GM21825 (cell line): ENCODE data around the gene GPAT2.
"Not testable (repeated sequence)": the region's sequence is repeated elsewhere in the genome, so short reads cannot be mapped to it uniquely, and the experiment has no call there.

ENCODE experiments used
- ATAC-seq: cut with Tn5 transposase; IDR thresholded peaks from one replicate; pipeline ENCODE4 v1.9.1; 2021; ENCODE audit warnings: mild to moderate bottlenecking, moderate library complexity; ENCODE audit not compliant: unreplicated experiment

Gene GPAT2

DNA sequence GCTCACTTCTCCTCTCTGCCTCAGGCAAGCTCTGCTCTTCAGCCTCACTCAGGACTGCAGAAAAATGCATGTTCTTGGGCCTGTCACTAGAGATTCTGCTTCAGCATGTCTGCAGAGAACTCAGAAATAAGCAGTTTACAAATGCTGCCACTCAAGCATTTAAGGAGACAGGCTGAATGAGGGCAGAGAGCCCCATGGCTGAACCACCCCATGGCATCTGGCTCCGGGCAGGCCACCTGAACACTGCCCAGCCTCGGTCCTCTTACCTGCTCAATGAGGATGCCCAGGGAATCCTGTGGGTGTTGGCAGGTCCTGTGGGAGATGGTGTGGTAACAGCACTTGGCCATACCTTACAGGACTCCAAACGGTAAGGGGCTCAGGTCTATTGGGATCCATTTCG, 31.2 kb upstream of the GPAT2 start:
- ATAC-seq: not testable (repeated sequence)

DNA sequence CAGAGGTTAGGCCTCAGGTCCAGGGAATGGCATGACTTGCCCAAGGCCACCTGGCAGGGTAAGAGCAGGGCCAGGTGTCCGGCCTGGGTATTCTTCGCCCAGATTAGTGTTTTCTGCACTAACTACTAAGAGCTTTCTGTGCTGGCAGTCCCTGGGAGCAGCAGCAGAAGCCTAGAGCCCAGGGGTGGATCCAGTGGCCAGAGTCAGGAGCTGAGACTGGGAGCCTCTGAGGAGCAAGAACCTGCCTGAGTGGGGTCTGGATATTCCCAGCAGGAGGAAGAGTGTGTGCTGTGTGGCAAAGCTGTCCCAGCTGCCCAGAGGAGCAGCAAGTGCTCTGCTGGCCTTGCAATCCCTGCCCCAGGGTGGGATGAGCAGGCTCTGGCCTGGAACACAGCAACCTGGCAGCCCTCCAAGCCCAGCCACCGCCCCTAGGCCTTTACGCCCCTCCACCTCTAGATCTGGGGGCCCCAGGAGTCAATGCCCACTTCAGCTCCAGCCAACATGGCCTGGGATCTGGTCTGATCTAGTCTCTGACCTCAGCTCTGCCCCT, 30.7 kb upstream of the GPAT2 start:
- no peak for ATAC-seq

DNA sequence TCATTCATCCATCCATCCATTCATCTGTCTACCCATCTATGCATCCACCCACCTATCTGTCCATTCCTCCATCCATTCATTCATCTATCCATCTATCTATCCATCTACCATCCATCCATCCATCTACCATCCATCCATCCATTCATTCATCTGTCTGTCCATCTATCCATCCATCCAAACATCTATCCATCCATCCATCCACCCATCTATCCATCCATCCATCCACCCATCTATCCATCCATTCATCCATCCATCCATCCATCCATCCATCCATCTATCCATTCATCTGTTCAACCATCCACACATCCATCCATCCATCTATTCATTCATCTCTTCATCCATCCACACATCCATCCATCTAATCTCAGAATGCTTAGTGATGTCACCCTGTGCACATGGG, 30.0 kb upstream of the GPAT2 start:
- not testable (repeated sequence) for ATAC-seq

DNA sequence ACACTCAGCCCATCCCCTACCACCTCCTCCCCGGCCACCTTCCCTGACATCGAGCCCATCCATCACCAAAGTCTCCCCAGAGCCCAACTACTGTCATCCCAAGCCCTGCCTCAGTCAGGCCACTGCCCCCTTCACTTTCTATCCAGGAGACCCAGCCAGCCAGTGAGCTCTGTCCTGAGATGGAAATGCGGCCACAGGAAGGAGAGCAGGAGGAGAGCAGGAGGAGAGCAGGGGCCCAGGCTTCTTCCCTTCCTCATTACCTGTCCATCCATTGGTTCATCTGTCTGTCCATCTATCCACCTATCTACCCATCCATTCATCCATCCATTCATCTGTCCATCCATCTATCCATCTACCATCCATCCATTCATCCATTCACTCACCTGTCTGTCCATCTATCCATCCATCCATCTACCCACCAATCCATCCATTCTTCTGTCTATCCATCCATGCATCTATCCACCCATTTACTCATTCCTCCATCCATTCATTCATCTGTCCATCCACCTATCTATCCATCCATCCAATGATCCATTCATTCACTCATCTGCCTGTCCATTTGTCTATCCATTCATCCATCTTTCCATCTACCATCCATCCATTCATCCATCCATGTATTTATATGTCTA, 29.4 kb upstream of the GPAT2 start:
- not testable (repeated sequence) for ATAC-seq

DNA sequence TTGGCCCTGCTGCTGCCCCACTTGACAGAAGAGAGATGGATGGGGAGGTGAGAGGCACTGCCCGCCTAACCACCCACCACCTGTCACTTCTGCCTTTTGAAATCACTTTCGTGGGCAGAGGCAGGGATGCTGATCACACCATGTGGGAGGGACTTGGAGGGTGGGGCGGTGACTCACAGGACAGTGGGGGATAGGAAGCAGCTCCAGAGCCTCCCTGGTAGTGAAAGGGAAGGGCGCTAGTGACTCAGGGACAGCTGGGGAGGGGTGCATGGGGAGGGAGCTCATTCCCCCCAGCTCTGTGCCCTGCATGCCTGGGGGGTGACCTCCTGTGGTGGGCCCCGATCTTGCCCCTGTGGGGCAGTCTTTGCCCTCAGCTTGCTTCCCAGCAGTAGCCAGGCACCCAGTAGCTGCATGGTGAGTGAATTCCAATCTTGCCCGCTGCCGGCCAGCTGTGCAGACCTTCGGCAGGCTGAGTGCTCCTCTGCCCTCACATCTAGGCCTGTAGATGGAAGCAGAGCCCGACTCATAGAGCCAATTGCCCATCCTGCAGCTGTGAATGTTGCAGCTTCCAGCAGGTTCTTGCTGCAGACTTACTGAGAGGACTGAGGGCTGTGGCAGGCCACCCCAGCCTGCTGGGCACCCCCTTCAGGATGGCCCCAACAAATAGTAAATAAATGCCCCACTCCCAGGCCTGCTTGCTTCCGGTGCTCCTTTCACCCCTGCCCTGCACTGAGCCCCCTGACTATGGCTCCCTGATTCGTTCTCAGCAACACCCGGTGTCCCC, 28.6 kb upstream of the GPAT2 start:
- not testable (repeated sequence) for ATAC-seq

DNA sequence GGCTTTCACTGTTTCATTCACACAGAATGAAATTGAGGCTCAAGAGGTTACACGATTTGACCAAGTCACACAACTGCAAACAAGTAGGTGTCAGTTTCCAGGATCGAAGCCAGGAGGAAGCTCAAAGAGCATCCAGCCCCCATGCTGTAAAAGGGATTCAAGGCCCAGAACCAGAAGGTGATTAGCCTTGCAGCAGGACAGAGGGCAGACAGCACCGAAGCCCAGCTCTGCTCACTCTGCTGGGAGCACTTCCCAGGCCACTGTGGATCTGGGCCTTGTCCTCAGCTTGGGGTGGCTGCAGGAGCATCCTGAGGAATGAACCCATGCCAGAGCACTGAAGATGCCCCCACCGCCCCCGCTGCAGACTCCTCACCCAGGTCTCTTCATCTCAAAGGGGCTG, 27.8 kb upstream of the GPAT2 start:
- ATAC-seq: not testable (repeated sequence)

DNA sequence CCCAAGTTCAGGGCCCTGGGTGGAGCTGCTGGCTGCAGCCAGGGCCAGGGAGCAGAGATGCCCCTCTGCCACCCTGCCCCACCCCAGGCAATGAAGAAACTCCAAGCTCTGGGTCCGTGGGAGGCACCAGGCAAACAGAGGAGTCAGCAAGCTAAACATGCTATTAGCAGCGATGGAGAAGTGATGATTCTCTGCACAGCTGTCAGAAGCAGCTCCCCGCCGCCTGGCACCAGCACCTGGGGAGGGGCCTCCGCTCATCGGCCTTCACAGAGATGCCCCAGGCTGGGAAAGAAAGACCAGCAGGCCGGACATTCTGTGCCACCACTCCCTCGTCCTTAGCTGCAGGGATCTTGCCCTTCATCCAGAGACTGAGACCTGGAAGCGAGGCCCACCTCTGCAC, 27.2 kb upstream of the GPAT2 start:
- ATAC-seq: not testable (repeated sequence)

DNA sequence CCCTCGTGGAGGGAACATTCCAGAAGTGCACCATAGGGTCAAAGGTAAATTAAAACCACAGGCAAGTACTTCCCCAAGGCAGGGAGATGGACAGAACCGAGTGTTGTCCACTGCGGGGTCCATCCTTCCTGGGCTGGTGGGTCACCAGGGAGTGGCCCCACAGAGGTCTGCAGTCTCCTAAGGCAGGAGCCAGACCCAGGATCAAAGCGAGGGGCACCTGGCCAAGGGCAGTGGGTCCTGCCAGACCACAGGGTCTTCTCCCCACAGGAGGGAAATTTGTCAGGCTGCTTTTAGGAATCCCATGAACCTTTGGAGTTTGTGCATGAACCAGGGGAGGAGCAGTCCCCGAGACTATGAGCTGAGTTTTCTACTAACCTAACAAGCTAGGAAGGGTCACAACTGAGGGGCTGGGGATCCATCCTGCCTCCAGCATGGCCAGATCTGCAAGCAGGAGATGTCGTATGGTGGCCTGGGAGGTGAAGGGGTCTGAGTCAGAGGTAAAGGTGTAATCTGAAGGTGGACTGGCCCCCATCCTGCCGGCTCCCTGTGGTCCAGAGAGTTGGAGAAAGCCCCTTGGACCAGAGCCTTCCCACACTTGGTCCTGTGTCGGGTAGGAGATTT, 26.6 kb upstream of the GPAT2 start:
- not testable (repeated sequence) for ATAC-seq

DNA sequence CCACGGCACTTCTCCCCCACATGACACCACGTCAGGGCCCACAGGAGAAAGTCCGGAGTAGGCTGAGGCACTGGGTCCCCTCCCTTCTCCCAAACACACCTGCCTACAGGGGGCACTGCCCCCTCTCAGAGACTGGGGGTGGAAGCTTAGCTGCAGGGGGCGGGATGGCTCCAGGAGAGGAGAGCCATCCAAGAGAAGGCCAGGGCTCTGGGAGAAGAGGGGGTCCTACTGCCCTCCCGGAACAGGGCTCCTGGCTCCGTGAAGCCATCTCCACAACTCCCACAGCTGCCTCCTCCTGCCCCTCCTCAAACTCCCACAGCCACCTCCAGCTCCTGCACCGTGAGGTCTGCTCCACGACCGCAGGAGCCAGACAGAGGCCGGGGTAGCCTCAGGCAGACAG, 25.6 kb upstream of the GPAT2 start:
- ATAC-seq: not testable (repeated sequence)

DNA sequence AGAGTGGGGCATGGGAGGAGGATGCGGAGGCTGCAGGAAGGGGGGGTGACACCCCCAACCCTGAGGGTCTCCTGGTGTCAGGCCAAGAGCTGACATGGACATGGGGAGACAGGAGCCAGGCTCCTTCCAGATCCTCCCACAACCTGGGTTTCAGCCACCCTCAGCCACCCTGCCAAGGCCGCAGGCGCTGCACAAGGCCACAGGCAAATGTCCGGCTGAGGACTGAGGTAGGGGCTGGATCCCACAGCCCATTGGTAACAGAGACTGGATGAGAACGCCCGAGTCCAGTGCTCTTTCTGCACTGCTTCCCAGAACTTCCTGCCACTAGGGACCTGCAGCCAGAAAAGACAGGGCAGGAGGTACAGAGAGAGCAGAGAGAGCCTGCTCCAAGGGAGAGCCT, 24.7 kb upstream of the GPAT2 start:
- ATAC-seq: not testable (repeated sequence)

DNA sequence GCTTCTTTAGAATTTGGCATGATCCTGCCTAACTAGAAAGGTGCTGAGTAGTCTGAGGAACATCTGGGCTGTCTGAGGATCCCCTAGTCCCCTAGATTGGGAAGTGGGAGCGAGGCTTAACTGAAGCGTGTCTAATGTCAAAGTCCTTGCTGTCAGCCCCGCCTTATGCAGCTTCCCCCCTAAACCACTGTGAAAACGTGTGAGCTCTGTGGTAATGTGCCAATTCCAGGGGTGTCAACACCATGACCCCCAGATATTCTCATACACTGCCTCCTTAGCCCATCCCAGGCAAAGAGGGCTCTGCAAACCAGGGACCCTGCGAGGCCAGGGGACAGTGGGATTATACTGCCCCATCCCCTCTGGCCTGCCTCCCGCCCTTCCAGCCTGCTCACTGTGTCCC, 21.1 kb upstream of the GPAT2 start:
- ATAC-seq: not testable (repeated sequence)

DNA sequence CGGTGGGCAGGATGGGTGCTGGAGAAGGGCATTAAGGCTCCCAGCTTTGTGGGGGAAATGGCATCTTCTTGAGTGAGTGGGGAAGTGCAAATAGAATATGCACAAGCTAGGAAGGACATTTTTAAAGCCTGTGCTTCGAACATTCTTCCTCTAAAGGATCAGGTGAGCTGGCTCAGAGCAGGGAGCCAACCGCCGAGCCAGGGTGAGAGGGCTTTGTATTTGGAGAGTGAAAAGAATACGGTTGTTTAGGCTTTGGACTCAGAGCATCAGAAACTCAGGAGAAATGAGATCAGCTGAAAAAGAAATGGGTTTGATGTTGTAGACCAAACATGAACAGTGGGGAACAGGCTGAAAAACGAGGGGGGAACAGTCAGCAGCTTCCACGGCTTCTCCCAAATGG, 19.8 kb upstream of the GPAT2 start:
- ATAC-seq: not testable (repeated sequence)

DNA sequence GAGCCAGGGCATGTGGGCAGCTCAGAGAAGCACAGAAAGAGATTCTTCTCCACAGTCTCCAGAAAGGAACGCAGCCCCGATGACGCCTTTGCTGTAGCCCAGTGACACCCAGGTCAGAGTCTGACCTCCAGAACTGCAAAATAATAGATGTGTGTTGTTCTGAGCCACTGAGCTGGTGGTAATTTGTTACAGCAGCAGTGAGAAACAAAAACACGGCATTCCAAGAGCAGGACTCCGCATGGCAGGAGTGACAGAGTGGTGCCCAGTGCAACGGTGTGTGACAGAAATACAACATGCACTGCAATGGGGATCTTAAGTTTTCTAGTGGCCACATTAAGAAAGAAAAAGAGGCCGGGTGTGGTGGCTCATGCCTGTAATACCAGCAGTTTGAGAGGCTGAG, 18.7 kb upstream of the GPAT2 start:
- ATAC-seq: not testable (repeated sequence)

DNA sequence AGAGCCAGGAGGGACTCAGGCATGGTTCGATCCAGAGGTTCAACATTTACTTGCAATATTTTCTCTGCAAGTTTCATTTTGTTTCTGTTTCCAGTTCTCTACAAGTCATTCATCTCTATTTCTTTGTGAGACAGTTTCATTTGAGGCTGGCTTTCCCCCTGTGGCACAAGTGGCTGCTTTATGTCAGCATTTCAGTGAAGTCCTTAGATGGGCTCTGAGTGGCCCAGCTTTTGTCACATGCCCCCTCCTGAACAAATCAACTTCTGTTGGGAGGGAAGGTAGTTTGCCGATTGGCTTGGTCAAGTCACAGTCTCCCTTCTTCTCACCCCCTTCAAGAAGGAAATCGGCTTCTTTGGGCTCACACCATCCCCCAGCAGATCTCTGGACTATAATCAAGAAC, 17.9 kb upstream of the GPAT2 start:
- not testable (repeated sequence) for ATAC-seq

DNA sequence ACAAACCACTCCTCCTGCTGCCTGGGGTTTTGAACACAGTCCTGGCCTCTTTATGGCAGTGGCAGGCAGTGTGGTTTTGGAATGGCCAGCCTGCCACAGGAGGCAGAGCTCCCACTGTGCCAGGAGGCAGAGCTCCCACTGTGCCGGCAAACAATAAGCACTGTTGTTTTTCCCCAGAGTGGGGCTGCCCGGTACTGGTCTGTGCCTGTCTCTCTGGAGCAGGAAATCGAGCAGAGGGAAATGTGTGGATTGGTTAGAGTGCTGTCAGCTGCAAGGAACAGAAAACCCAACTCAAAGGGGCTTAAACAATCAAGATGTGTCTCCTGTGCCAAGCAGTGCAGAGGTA, 15.2 kb upstream of the GPAT2 start:
- not testable (repeated sequence) for ATAC-seq

DNA sequence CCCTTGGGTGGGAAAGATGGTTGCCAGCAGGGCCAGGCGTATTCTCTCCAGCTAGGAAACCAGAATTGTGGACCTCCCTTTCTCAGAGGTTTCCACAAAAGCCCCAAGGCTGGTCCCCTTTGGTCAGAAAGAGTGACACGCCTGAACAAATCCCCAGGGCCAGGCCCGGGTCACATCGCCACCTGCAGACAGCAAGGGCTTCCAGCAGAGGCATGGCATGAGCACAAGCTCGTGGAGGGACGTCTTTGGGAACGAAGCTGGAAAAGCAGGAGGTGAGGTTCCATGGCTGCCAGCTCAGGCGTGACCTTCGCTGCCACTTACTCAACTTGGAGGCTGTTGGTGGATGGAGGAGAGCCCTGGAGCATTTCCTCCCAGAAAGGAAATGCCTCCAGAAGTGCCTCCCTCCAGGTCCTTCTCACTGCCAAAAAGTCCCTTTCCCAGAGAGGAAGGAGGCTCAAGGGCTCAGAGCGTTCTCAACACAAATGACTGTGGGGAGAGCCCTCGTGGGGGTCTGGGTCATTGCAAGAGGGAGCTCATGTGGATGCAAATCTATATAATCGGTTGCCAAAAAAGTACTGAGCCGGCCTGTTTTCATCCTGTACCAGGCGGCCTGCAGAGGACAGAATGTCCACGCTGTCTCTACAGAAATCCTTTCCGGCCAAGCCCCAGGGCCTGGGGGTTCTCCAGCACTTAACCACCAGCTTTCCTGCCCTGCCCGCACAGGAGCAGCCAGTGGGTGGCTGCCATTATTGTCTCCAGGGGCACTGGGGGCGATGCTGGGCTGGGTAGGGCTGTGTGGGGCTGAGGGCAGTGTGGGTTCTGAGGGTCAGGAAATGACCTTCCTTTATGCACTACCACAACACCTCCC, 14.6 kb upstream of the GPAT2 start:
- ATAC-seq: not testable (repeated sequence)

DNA sequence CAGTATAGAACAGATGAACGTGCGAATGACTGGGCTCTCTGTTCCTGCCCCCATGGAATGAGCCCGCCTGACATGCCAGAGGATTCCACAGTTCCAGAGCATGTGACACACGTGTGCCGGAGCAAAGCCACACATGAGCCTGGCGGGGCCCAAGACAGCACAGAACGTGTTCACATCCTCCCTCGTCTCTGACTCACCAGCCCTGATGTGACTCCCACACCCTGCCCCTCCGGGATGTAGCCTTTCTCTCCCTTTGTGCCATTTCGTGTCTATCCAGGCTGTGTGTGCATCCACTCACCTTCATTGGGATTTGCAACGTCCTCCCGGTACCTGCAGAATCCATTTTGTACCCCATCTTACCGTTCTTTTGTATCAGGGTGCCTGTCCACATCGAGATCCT, 838 bp upstream of the GPAT2 start:
- ATAC-seq: not testable (repeated sequence)

DNA sequence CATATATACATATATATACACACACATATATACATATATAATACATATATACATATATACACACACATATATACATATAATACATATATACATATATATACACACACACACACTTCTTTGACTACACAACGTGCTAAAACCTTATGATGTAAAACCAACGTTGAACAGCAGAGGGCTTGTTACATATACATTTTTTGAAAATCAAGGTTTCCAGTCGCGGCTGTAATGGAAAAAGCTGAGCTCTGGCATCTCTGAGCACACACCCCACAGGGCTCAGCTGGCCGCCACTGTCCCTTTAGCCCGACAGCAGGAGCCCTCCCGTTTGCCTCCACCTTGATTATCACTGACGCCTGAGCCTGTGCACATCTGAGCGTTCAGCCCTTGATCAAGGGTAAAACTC, 719 bp downstream of the GPAT2 start:
- not testable (repeated sequence) for ATAC-seq

DNA sequence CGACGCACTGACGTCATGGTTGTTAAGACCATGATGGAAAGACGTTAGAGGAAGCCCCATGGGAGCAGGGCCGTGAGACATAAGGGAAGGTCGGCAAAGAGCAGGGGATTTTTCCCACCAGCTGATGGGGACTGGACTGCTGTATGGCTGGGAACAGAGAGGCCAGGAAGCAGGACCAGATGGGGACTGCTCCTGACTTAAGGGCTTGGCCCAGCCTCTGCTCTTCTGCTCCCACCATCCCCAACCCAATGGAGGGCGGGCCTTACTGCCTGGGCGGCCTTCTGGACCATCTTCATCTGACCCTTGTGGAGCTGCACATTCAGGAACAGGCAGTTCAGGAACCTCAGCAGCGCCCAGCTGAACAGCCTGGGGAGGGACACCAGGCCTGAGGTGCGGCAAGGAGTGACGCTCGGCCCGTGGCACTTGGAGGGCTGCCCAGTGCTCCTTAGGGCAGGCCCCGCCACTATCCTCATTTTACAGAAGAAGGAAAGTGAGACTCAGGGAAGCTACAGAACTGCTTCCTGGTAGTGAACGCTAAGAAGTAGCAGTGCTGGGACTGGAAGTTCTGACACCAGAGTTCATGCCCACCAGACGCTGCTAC, 6.9 kb downstream of the GPAT2 start:
- not testable (repeated sequence) for ATAC-seq

DNA sequence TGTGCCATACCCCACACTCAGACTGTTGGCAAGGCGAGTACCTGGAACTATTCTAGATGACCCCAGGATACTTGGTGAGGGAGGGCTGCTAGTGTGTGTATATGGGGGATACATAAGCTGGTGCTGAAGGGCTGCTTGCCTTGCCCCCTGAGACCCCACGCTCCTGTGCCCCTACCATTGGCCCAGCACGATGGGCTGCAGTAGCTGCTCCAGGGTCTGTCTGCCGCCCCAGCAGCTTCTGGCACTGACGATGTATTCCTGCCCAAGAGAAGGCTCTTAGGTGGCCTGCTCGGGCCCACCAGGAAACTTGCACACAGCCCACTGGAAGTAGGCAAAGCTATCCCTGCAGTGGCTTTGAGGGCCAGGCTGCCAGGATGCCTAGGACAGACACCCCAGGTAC, 9.0 kb downstream of the GPAT2 start:
- not testable (repeated sequence) for ATAC-seq

DNA sequence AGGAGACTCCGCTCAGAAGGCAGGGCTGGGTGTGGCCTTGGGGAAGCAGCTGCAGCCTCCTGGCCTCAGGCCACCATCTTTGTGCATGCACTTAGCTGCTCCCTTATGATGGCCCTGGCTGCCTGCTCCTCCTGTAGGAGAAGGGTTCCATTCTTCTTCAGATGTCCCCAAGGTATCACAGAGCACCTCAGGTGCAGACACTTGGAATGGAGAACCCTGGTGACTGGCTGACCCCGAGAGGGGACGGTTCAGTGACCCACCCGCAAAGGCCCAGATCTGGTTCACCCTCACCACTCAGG, 9.6 kb downstream of the GPAT2 start:
- ATAC-seq: no peak
